H9 (cell line): ENCODE data around the gene HOOK2. TPM values are rescaled to one million over a fixed set of nuclear protein-coding genes. Genes with fewer than 3 reads are reported as not detected.
A peak's percentile ranks its signal among the peaks of the same experiment; 100 is the strongest.

Source experiments
- DNase-seq: peaks from one replicate; pipeline ENCODE4 v3.0.0-alpha.2; 2017
- H2AFZ ChIP-seq: one replicate; pipeline ENCODE4 v1.6.1; 2013; ENCODE audit warnings: mild to moderate bottlenecking, low read length, control low read depth, moderate library complexity
- H2AK5ac ChIP-seq: 2 replicates; pipeline ENCODE4 v1.6.1; 2013; ENCODE audit warnings: low read length, control low read depth, mixed read lengths; ENCODE audit not compliant: insufficient read length
- H2BK120ac ChIP-seq: one replicate; pipeline ENCODE4 v1.6.1; 2013; ENCODE audit warnings: low read depth, mild to moderate bottlenecking, low read length, control low read depth, inconsistent platforms; ENCODE audit not compliant: poor library complexity, severe bottlenecking
- H2BK12ac ChIP-seq: 2 replicates; pipeline ENCODE4 v1.6.1; 2013; ENCODE audit warnings: low read length, control low read depth, mixed read lengths, low read depth; ENCODE audit not compliant: insufficient read length
- H2BK15ac ChIP-seq: 2 replicates; pipeline ENCODE4 v1.6.1; 2013; ENCODE audit warnings: low read depth, low read length, control low read depth
- H2BK20ac ChIP-seq: one replicate; pipeline ENCODE4 v1.6.1; 2013; ENCODE audit warnings: low read depth, mild to moderate bottlenecking, low read length, control low read depth, inconsistent platforms; ENCODE audit not compliant: poor library complexity, severe bottlenecking
- H2BK5ac ChIP-seq: 2 replicates; pipeline ENCODE4 v1.6.1; 2013; ENCODE audit warnings: low read length, control low read depth, mixed read lengths; ENCODE audit not compliant: insufficient read length
- H3K14ac ChIP-seq: 2 replicates; pipeline ENCODE4 v1.6.1; 2013; ENCODE audit warnings: low read length, control low read depth; ENCODE audit not compliant: insufficient read depth
- H3K18ac ChIP-seq: 2 replicates; pipeline ENCODE4 v1.6.1; 2013; ENCODE audit warnings: low read depth, mild to moderate bottlenecking, mixed read lengths, low read length, control low read depth; ENCODE audit not compliant: insufficient read length
- H3K23ac ChIP-seq: 2 replicates; pipeline ENCODE4 v1.6.1; 2013; ENCODE audit warnings: low read length, control low read depth, mixed read lengths, low read depth; ENCODE audit not compliant: insufficient read length
- H3K23me2 ChIP-seq: 2 replicates; pipeline ENCODE4 v1.6.1; 2013; ENCODE audit warnings: low read depth, mild to moderate bottlenecking, mixed read lengths, low read length, control low read depth; ENCODE audit not compliant: insufficient read length, poor library complexity, severe bottlenecking
- H3K27ac ChIP-seq: 2 replicates; pipeline ENCODE4 v1.5.1; 2013; ENCODE audit warnings: low read length, control low read depth, mixed read lengths, low read depth; ENCODE audit not compliant: insufficient read length
- H3K27me3 ChIP-seq: 2 replicates; pipeline ENCODE4 v1.6.1; 2013; ENCODE audit warnings: low read length, control low read depth, inconsistent platforms; ENCODE audit not compliant: insufficient read depth
- H3K4ac ChIP-seq: 2 replicates; pipeline ENCODE4 v1.6.1; 2013; ENCODE audit warnings: low read depth, mild to moderate bottlenecking, control low read depth, inconsistent platforms, low read length, moderate library complexity
- H3K4me1 ChIP-seq: 2 replicates; pipeline ENCODE4 v1.6.1; 2013; ENCODE audit warnings: low read length, control low read depth, inconsistent platforms; ENCODE audit not compliant: insufficient read depth
- H3K4me2 ChIP-seq: 2 replicates; pipeline ENCODE4 v1.6.1; 2013; ENCODE audit warnings: low read length, control low read depth, mixed read lengths; ENCODE audit not compliant: insufficient read length, insufficient read depth
- H3K56ac ChIP-seq: 2 replicates; pipeline ENCODE4 v1.6.1; 2013; ENCODE audit warnings: low read depth, mild to moderate bottlenecking, mixed read lengths, low read length, control low read depth; ENCODE audit not compliant: insufficient read length
- H3K79me1 ChIP-seq: 2 replicates; pipeline ENCODE4 v1.6.1; 2013; ENCODE audit warnings: low read depth, mild to moderate bottlenecking, moderate library complexity, low read length, control low read depth, inconsistent platforms; ENCODE audit not compliant: insufficient read depth, poor library complexity, severe bottlenecking
- H3K79me2 ChIP-seq: 2 replicates; pipeline ENCODE4 v1.6.1; 2013; ENCODE audit warnings: low read length, control low read depth, inconsistent platforms; ENCODE audit not compliant: insufficient read depth
- H3K9ac ChIP-seq: 2 replicates; pipeline ENCODE4 v1.6.1; 2013; ENCODE audit warnings: low read length, control low read depth, mixed read lengths; ENCODE audit not compliant: insufficient read length; ENCODE audit errors: extremely low read depth
- H3K9me3 ChIP-seq: one replicate; pipeline ENCODE4 v1.6.1; 2013; ENCODE audit warnings: low read depth, low read length, inconsistent platforms; ENCODE audit not compliant: control insufficient read depth
- H3T11ph ChIP-seq: one replicate; pipeline ENCODE4 v1.6.1; 2013; ENCODE audit warnings: mild to moderate bottlenecking, low read length, control low read depth, inconsistent platforms
- H4K20me1 ChIP-seq: one replicate; pipeline ENCODE4 v1.6.1; 2013; ENCODE audit not compliant: control insufficient read depth, insufficient read length, insufficient read depth
- H4K5ac ChIP-seq: 2 replicates; pipeline ENCODE4 v1.6.1; 2013; ENCODE audit warnings: low read depth, mild to moderate bottlenecking, mixed read lengths, low read length, control low read depth; ENCODE audit not compliant: insufficient read length
- H4K8ac ChIP-seq: replicated peaks from 2 replicates; pipeline ENCODE4 v1.6.1; 2013; ENCODE audit warnings: low read length, control low read depth, mixed read lengths, low read depth; ENCODE audit not compliant: insufficient read length
- H4K91ac ChIP-seq: 2 replicates; pipeline ENCODE4 v1.6.1; 2013; ENCODE audit warnings: low read depth, mild to moderate bottlenecking, moderate library complexity, mixed read lengths, low read length, control low read depth; ENCODE audit not compliant: insufficient read length
- H3K27ac Mint-ChIP-seq, 3 experiments: 2 replicates in 2 of 3; 3 replicates in 1 of 3; pipeline ENCODE4 v1.8.0; 2020 to 2021; ENCODE audit warnings: mixed read lengths in 3 of 3, mild to moderate bottlenecking in 1 of 3, moderate library complexity in 1 of 3
- H3K27me3 Mint-ChIP-seq: 2 replicates; pipeline ENCODE4 v1.8.0; 2021; ENCODE audit warnings: low read depth, mild to moderate bottlenecking, moderate library complexity, mixed read lengths
- H3K36me3 Mint-ChIP-seq, 3 experiments: 2 replicates in 2 of 3; 3 replicates in 1 of 3; pipeline ENCODE4 v1.8.0; 2020 to 2021; ENCODE audit warnings: low read depth in 3 of 3, mixed read lengths in 3 of 3; ENCODE audit not compliant: insufficient read depth in 1 of 3
- H3K4me1 Mint-ChIP-seq, 2 experiments: 2 replicates each; pipeline ENCODE4 v1.8.0; 2020; ENCODE audit warnings: mixed read lengths in 2 of 2
- H3K4me3 Mint-ChIP-seq, 2 experiments: 2 replicates in 1 of 2; 3 replicates in 1 of 2; pipeline ENCODE4 v1.8.0; 2020 to 2021; ENCODE audit warnings: mild to moderate bottlenecking in 2 of 2, mixed read lengths in 2 of 2, moderate library complexity in 1 of 2
- H3K9me3 Mint-ChIP-seq, 2 experiments: 2 replicates in 1 of 2; 3 replicates in 1 of 2; pipeline ENCODE4 v1.8.0; 2020; ENCODE audit warnings: mild to moderate bottlenecking in 2 of 2, mixed read lengths in 2 of 2, moderate library complexity in 1 of 2
- CTCF ChIP-seq: fragments of 200-600 bp; sonication (generic); conservative IDR thresholded peaks from 3 replicates; pipeline ENCODE4 v1.8.0; 2021; ENCODE audit warnings: antibody characterized with exemption, mild to moderate bottlenecking
- WGBS: extraction: QIAGEN DNeasy Blood & Tissue Kit; methylation state at CpG from one replicate; pipeline ENCODE4 v1.1.7; 2013; ENCODE audit warnings: missing lambda C conversion rate, low lambda C conversion rate, mixed read lengths; ENCODE audit not compliant: insufficient read length; ENCODE audit errors: extremely low coverage; 5-methylcytosine and 5-hydroxymethylcytosine counted together
- total RNA-seq: library from RNA; stranded (reverse); gene quantifications from 2 replicates; pipeline ENCODE4 v1.2.1, GENCODE V29; 2021

The HOOK2 gene
- total RNA-seq, 1 experiment from 2014 or later, result 64.7 TPM

- Histone ChIP-seq H3K14ac (no peak overlapping the region), H2BK15ac (no peak overlapping the region), H3K79me2 (no peaks in the 10 kb centered on the region), H3K9me3 (no peaks in the 10 kb centered on the region), H3K4me1 (no peaks in the 10 kb centered on the region; the same call in 1 of the 2 replicates), H2BK5ac (no peak overlapping the region), H2AK5ac (no peak overlapping the region), H3T11ph (no peak overlapping the region), H2AFZ (no peak overlapping the region), H3K18ac (no peak overlapping the region), H3K4ac (no peak overlapping the region), H3K9ac (no peak overlapping the region), H3K4me2 (peak overlapping the region; percentile 84), H3K23me2 (peaks cover 17% of the 10 kb centered on the region), H3K56ac (no peak overlapping the region), H2BK12ac (no peak overlapping the region), H3K27me3 (no peaks in the 10 kb centered on the region), H3K79me1 (peaks cover 4% of the 10 kb centered on the region), H2BK20ac (no peak overlapping the region), H4K8ac (no peak overlapping the region), H2BK120ac (no peak overlapping the region), H4K20me1 (no peaks in the 10 kb centered on the region), H4K91ac (no peak overlapping the region), H3K23ac (no peak overlapping the region), H4K5ac (no peak overlapping the region), H3K27ac (no peak overlapping the region)
- no CpG with 5 or more reads among the region's 1 CpG for WGBS
- TF ChIP-seq CTCF, result no peak
- H3K27me3 Mint-ChIP-seq, result peaks cover 6% of the 10 kb centered on the region
- peaks cover 20 to 22% of the 10 kb centered on the region in 2 experiments for H3K4me1 Mint-ChIP-seq
- no peak for DNase-seq
- H3K27ac Mint-ChIP-seq, result no peak overlapping the region
- H3K36me3 Mint-ChIP-seq, result peaks cover 11 to 44% (median 35%) of the 10 kb centered on the region in 3 experiments; a peak in 6 of 7 replicates
- H3K9me3 Mint-ChIP-seq, result no peaks in the 10 kb centered on the region; a peak in 1 of 5 replicates
- peak overlapping the region; percentile 91 to 94 for H3K4me3 Mint-ChIP-seq
Measured at GRCh38 chr19:12800466-12800770, 25.1 kb upstream of the HOOK2 start.
